PC-9 (cell line): ENCODE results near the gene SLC25A10. TPM values are rescaled to one million over a fixed set of nuclear protein-coding genes. Genes with fewer than 3 reads are reported as not detected.

Source experiments
- BruUV-seq: library from RNA; stranded (reverse); fragments of 400-500 nt; replicated peaks from 2 replicates; lab custom pipeline; 2021; lab: Mats Ljungman, UMichigan
- CTCF ChIA-PET: fragments of 300-600 bp; sonication (Branson Sonifier 250); formaldehyde crosslinking; loops from one replicate; lab custom pipeline; 2022; ENCODE audit warnings: antibody characterized with exemption; lab: Charles Lee
- POLR2A ChIA-PET: fragments of 300-600 bp; sonication (Branson Sonifier 250); formaldehyde crosslinking; loops from one replicate; lab custom pipeline; 2022; ENCODE audit warnings: antibody characterized with exemption; ENCODE audit not compliant: unreplicated experiment; lab: Charles Lee
- DNase-seq, 2 experiments: peaks; one replicate each; pipeline versions ENCODE4 v3.0.0 to v3.0.0-alpha.2; 2015 to 2022; ENCODE audit warnings: mixed read lengths in 1 of 2
- H2AFZ ChIP-seq: fragments of 200-600 bp; sonication (generic); 2 replicates; pipeline ENCODE4 v1.8.1; 2017; ENCODE audit warnings: antibody characterized with exemption
- H3F3A ChIP-seq: fragments of 200-600 bp; sonication (generic); 2 replicates; pipeline ENCODE4 v1.8.1; 2017; ENCODE audit warnings: antibody characterized with exemption, mild to moderate bottlenecking, low read depth; ENCODE audit not compliant: insufficient read depth
- H3K27ac ChIP-seq: fragments of 200-600 bp; sonication (generic); 2 replicates; pipeline ENCODE4 v1.6.1; 2016; ENCODE audit warnings: mixed run types
- H3K27me3 ChIP-seq: fragments of 200-600 bp; sonication (generic); 2 replicates; pipeline ENCODE4 v1.6.1; 2016; ENCODE audit warnings: low read depth, mixed run types; ENCODE audit not compliant: insufficient read depth
- H3K36me3 ChIP-seq: fragments of 200-600 bp; sonication (generic); 2 replicates; pipeline ENCODE4 v1.6.1; 2016; ENCODE audit warnings: low read depth, mixed run types
- H3K4me1 ChIP-seq: fragments of 200-600 bp; sonication (generic); replicated peaks from 2 replicates; pipeline ENCODE4 v1.6.1; 2016; ENCODE audit warnings: mixed run types; ENCODE audit not compliant: insufficient read depth
- H3K4me2 ChIP-seq: fragments of 200-600 bp; sonication (generic); 2 replicates; pipeline ENCODE4 v1.6.1; 2017; ENCODE audit warnings: mixed run types
- H3K4me3 ChIP-seq: fragments of 200-600 bp; sonication (generic); 2 replicates; pipeline ENCODE4 v1.6.1; 2016; ENCODE audit warnings: mixed run types
- H3K79me2 ChIP-seq: fragments of 200-600 bp; sonication (generic); 2 replicates; pipeline ENCODE4 v1.6.1; 2017; ENCODE audit warnings: low read depth, mixed run types
- H3K9me2 ChIP-seq: fragments of 200-600 bp; sonication (generic); 2 replicates; pipeline ENCODE4 v1.8.1; 2017; ENCODE audit warnings: mild to moderate bottlenecking; ENCODE audit not compliant: insufficient read depth
- H3K9me3 ChIP-seq: fragments of 200-600 bp; sonication (generic); 2 replicates; pipeline ENCODE4 v1.8.1; 2016; ENCODE audit warnings: low read depth; ENCODE audit not compliant: insufficient read depth
- H4K20me1 ChIP-seq: fragments of 200-600 bp; sonication (generic); 2 replicates; pipeline ENCODE4 v1.8.1; 2017; ENCODE audit not compliant: insufficient read depth
- CTCF ChIP-seq: fragments of 200-600 bp; sonication (generic); conservative IDR thresholded peaks from 2 replicates; pipeline ENCODE4 v1.6.1; 2017; ENCODE audit warnings: mixed run types, antibody characterized with exemption, mild to moderate bottlenecking, moderate library complexity
- EZH2 ChIP-seq: fragments of 200-600 bp; sonication (generic); IDR thresholded peaks from 2 replicates; pipeline ENCODE4 v1.8.0; 2017; ENCODE audit warnings: antibody characterized with exemption, low read depth
- intact Hi-C: fragments of 100-400 bp; cut with micrococcal nuclease; formaldehyde crosslinking; loops from one replicate; pipeline ENCODE4 v1.10.0; 2022; ENCODE audit not compliant: unreplicated experiment
- total RNA-seq: library from RNA; stranded (reverse); gene quantifications from 2 replicates; pipeline ENCODE4 v1.2.3, GENCODE V29; 2021

The SLC25A10 gene
- total RNA-seq, 1 experiment from 2014 or later, result 86.5 TPM

DNA sequence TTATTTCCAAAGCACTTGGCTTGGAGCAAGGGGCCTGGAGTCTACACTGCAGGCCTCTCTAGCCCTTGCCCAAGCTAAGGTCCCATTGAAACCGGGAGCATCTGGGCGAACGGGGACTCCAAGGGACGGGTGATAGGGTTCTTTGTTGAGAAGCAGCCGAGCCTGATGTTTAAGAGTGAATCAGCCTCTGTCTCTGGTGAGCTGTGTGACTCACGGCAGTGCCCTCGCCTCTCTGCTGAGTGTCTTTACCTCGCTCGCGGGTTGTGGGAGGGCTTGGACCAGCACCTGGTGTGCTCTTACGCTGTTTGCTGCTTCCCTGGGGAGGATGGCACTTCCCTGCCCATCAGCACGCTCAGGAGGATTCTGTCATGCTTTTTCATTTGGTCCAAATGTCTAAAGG is 27.0 kb upstream of the SLC25A10 start:
- intact Hi-C loops, result no loop called here
- TF ChIP-seq CTCF (no peak), EZH2 (no peak)
- Histone ChIP-seq H2AFZ (no peak overlapping the region), H3K36me3 (no peaks in the 10 kb centered on the region), H3K9me2 (no peaks in the 10 kb centered on the region), H3K79me2 (peaks cover 55% of the 10 kb centered on the region), H4K20me1 (peaks cover 13% of the 10 kb centered on the region), H3K27ac (peak overlapping the region; percentile 78), H3K4me1 (peaks cover 5% of the 10 kb centered on the region), H3K27me3 (no peaks in the 10 kb centered on the region), H3K4me2 (peak overlapping the region; percentile 98), H3K4me3 (peak overlapping the region; percentile 93), H3F3A (peaks cover 11% of the 10 kb centered on the region; the same call in 1 of the 2 replicates), H3K9me3 (no peaks in the 10 kb centered on the region)
- CTCF ChIA-PET, result no interaction called here
- DNase-seq, result peak; percentile 31 to 60
- POLR2A ChIA-PET, result interaction anchor here (0.7 kb wide), 1 partner anchor 119 kb away, joined by 3 read pairs; no protein-coding TSS in a partner anchor
- no TSS peak for BruUV-seq

DNA sequence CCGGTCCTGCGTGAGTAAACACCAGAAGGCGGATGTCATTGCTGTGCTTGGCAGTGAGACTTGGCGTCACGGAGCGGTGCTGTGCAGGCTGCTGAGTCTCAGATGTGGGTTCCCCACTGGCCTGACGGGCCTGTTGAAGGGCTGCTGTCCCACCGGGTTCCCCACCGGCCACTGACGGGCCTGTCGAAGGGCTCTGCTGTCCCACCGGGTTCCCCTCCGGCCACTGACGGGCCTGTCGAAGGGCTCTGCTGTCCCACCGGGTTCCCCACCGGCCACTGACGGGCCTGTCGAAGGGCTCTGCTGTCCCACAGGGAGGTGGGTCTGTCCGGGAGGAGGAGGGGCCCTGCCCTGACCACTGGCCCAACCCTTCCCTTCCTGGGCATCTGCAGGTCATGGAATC is 25.5 kb upstream of the SLC25A10 start:
- Histone ChIP-seq H3K4me3 (no peak overlapping the region), H3K9me2 (no peaks in the 10 kb centered on the region), H3K79me2 (peaks cover 54% of the 10 kb centered on the region), H3K27me3 (no peaks in the 10 kb centered on the region), H4K20me1 (peaks cover 18% of the 10 kb centered on the region), H3K36me3 (no peaks in the 10 kb centered on the region), H3K27ac (no peak overlapping the region), H3K4me2 (no peak overlapping the region), H3K9me3 (no peaks in the 10 kb centered on the region), H3F3A (peaks cover 11% of the 10 kb centered on the region; the same call in 1 of the 2 replicates), H2AFZ (no peak overlapping the region), H3K4me1 (peaks cover 5% of the 10 kb centered on the region)
- no peak for DNase-seq
- ChIA-PET POLR2A (no interaction called here), CTCF (no interaction called here)
- intact Hi-C loops, result no loop called here
- no TSS peak for BruUV-seq
- TF ChIP-seq EZH2 (no peak), CTCF (no peak)

- H3K4me1 ChIP-seq, result peaks cover 5% of the 10 kb centered on the region
- intact Hi-C loops, result no loop called here
- DNase-seq, result no peak
- no peak overlapping the region for H3K4me2 ChIP-seq
- no TSS peak for BruUV-seq
- no peak overlapping the region for H3K27ac ChIP-seq
- ChIA-PET CTCF (no interaction called here), POLR2A (no interaction called here)
- no peak overlapping the region for H2AFZ ChIP-seq
- peaks cover 18% of the 10 kb centered on the region for H4K20me1 ChIP-seq
- H3K79me2 ChIP-seq, result peaks cover 40% of the 10 kb centered on the region
- no peaks in the 10 kb centered on the region for H3K9me3 ChIP-seq
- no peaks in the 10 kb centered on the region for H3K36me3 ChIP-seq
- no peaks in the 10 kb centered on the region for H3K9me2 ChIP-seq
- TF ChIP-seq CTCF, result no peak
- no peak for TF ChIP-seq EZH2
- H3K4me3 ChIP-seq, result no peak overlapping the region
- H3F3A ChIP-seq, result peaks cover 11% of the 10 kb centered on the region; the same call in 1 of the 2 replicates
- no peaks in the 10 kb centered on the region for H3K27me3 ChIP-seq
Measured at GRCh38 chr17:81687770-81688541, 24.1 kb upstream of the SLC25A10 start.
